ENCODE measurements around the gene ATXN10.

- TF ChIP-seq CTCF (IDR thresholded peaks at IDR 0.05), result no peak
- TF ChIP-seq POLR2A (IDR thresholded peaks at IDR 0.05), result no peak
Measured at GRCh38 chr22:45837508-45837907, 165.9 kb downstream of the ATXN10 start.
